ENCODE measurements around the gene SASH1. TPM values are rescaled to one million over a fixed set of nuclear protein-coding genes. Genes with fewer than 3 reads are reported as not detected.

Gene SASH1
- polyA plus RNA-seq, 1 donor from 2014 or later = 7.0 TPM

- H2AFZ ChIP-seq (ENCODE audit: low read depth, low read length) = no peak overlapping the region
Measured at GRCh38 chr6:148395583-148396101, 53.0 kb downstream of the SASH1 start.

GRCh38 chr6:148396411-148396810 is 53.8 kb downstream of the SASH1 start:
- H3K9me2 ChIP-seq (ENCODE audit: insufficient read depth, low read length) = no peaks in the 10 kb centered on the region
- no peak overlapping the region for H3K27ac ChIP-seq (ENCODE audit: low read length)
- TF ChIP-seq RAD21 (conservative IDR thresholded peaks at IDR 0.05) = no peak
- no peak for TF ChIP-seq CTCF (IDR thresholded peaks at IDR 0.05; ENCODE audit: poor library complexity, severe bottlenecking)
- TF ChIP-seq TAF1 (IDR thresholded peaks at IDR 0.05; ENCODE audit: low read depth) = no peak
- TF ChIP-seq EZH2 (IDR thresholded peaks at IDR 0.05; ENCODE audit: borderline replicate concordance, insufficient read depth, low read length, poor library complexity, severe bottlenecking) = no peak
- no peak for TF ChIP-seq SMC3 (conservative IDR thresholded peaks at IDR 0.05; ENCODE audit: poor library complexity)
- no peak for TF ChIP-seq MXI1 (conservative IDR thresholded peaks at IDR 0.05; ENCODE audit: poor library complexity, severe bottlenecking)
- TF ChIP-seq POLR2AphosphoS5 (IDR thresholded peaks at IDR 0.05) = no peak
- no peak overlapping the region for H3K4me2 ChIP-seq (ENCODE audit: low read length)
- H4K20me1 ChIP-seq (ENCODE audit: insufficient read depth) = no peaks in the 10 kb centered on the region
- H3K9me3 ChIP-seq (ENCODE audit: low read length) = no peaks in the 10 kb centered on the region
- no peak overlapping the region for H2AFZ ChIP-seq (ENCODE audit: low read depth, low read length)
- H3K79me2 ChIP-seq (replicated peaks; ENCODE audit: insufficient read depth, low read length) = no peaks in the 10 kb centered on the region
- H3K36me3 ChIP-seq (ENCODE audit: insufficient read depth, low read length) = no peaks in the 10 kb centered on the region
- no peak overlapping the region for H3K4me3 ChIP-seq (ENCODE audit: low read length)
- H3K27me3 ChIP-seq (ENCODE audit: insufficient read depth, low read depth, low read length) = no peaks in the 10 kb centered on the region
- no peak overlapping the region for H3K9ac ChIP-seq (ENCODE audit: low read length)
- no peaks in the 10 kb centered on the region for H3F3A ChIP-seq (ENCODE audit: insufficient read depth, low read length, poor library complexity, severe bottlenecking)

More at GRCh38 chr6:148395583-148396101, 53.0 kb downstream of the SASH1 start:
- TF ChIP-seq RAD21 (conservative IDR thresholded peaks at IDR 0.05) = no peak
- no peak for TF ChIP-seq REST (IDR thresholded peaks at IDR 0.05; ENCODE audit: borderline replicate concordance)
- no peak for TF ChIP-seq SMC3 (conservative IDR thresholded peaks at IDR 0.05; ENCODE audit: poor library complexity)
- no peak for TF ChIP-seq TAF1 (IDR thresholded peaks at IDR 0.05; ENCODE audit: low read depth)
- no peak for TF ChIP-seq EZH2 (IDR thresholded peaks at IDR 0.05; ENCODE audit: borderline replicate concordance, insufficient read depth, low read length, poor library complexity, severe bottlenecking)
- TF ChIP-seq POLR2AphosphoS5 (IDR thresholded peaks at IDR 0.05) = no peak
- no peak for TF ChIP-seq EP300 (conservative IDR thresholded peaks at IDR 0.05; ENCODE audit: poor library complexity, severe bottlenecking)
- TF ChIP-seq MXI1 (conservative IDR thresholded peaks at IDR 0.05; ENCODE audit: poor library complexity, severe bottlenecking) = no peak
- no peak for TF ChIP-seq CTCF (IDR thresholded peaks at IDR 0.05; ENCODE audit: poor library complexity, severe bottlenecking)
- H3K9me3 ChIP-seq (ENCODE audit: low read length) = no peaks in the 10 kb centered on the region
- no peak overlapping the region for H3K4me2 ChIP-seq (ENCODE audit: low read length)
- H3F3A ChIP-seq (ENCODE audit: insufficient read depth, low read length, poor library complexity, severe bottlenecking) = no peaks in the 10 kb centered on the region
- H3K36me3 ChIP-seq (ENCODE audit: insufficient read depth, low read length) = no peaks in the 10 kb centered on the region
- H3K9me2 ChIP-seq (ENCODE audit: insufficient read depth, low read length) = no peaks in the 10 kb centered on the region
- no peak overlapping the region for H3K9ac ChIP-seq (ENCODE audit: low read length)
- no peaks in the 10 kb centered on the region for H3K27me3 ChIP-seq (ENCODE audit: insufficient read depth, low read depth, low read length)
- H4K20me1 ChIP-seq (ENCODE audit: insufficient read depth) = no peaks in the 10 kb centered on the region
- no peaks in the 10 kb centered on the region for H3K79me2 ChIP-seq (replicated peaks; ENCODE audit: insufficient read depth, low read length)
- H3K27ac ChIP-seq (ENCODE audit: low read length) = no peak overlapping the region
- H3K4me3 ChIP-seq (ENCODE audit: low read length) = no peak overlapping the region

Data from neural cell (in vitro differentiated cells).